RWPE2 (cell line): ENCODE measurements around the gene PLA1A.
A peak's percentile ranks its signal among the peaks of the same experiment; 100 is the strongest.
"Not testable (repeated sequence)": the region's sequence is repeated elsewhere in the genome, so short reads cannot be mapped to it uniquely, and the experiment has no call there.

Source experiments
- ATAC-seq: fragments of 200-7000 bp; cut with Tn5 transposase; 3 replicates; pipeline ENCODE4 v1.9.1; 2021; ENCODE audit warnings: low read depth
- DNase-seq: peaks from one replicate; pipeline ENCODE4 v3.0.0-alpha.2; 2020; ENCODE audit warnings: low spot score
- H3K27ac ChIP-seq: fragments of 450-650 bp; 2 replicates; pipeline ENCODE4 v1.5.1; 2017; ENCODE audit warnings: mild to moderate bottlenecking; ENCODE audit not compliant: poor library complexity, severe bottlenecking
- H3K27me3 ChIP-seq: fragments of 250-450 bp; sonication (Bioruptor Pico); 2 replicates; pipeline ENCODE4 v1.5.1; 2021; ENCODE audit warnings: mild to moderate bottlenecking, moderate library complexity; ENCODE audit not compliant: insufficient read depth, poor library complexity, severe bottlenecking
- H3K36me3 ChIP-seq: fragments of 250-450 bp; sonication (Bioruptor Pico); 2 replicates; pipeline ENCODE4 v1.5.1; 2020; ENCODE audit warnings: low read depth, mild to moderate bottlenecking, moderate library complexity
- H3K4me1 ChIP-seq: fragments of 250-450 bp; sonication (Bioruptor Pico); 2 replicates; pipeline ENCODE4 v1.5.1; 2021; ENCODE audit warnings: mild to moderate bottlenecking, moderate library complexity; ENCODE audit not compliant: insufficient read depth, poor library complexity, severe bottlenecking
- H3K4me3 ChIP-seq: fragments of 250-450 bp; sonication (Bioruptor Pico); 2 replicates; pipeline ENCODE4 v1.5.1; 2021; ENCODE audit warnings: mild to moderate bottlenecking, moderate library complexity; ENCODE audit not compliant: severe bottlenecking
- H3K9me3 ChIP-seq: fragments of 250-450 bp; sonication (Bioruptor Pico); 2 replicates; pipeline ENCODE4 v1.5.1; 2021; ENCODE audit warnings: mild to moderate bottlenecking, moderate library complexity; ENCODE audit not compliant: severe bottlenecking
- CTCF ChIP-seq: fragments of 450-650 bp; IDR thresholded peaks from one replicate; pipeline ENCODE4 v1.5.1; 2017; ENCODE audit warnings: mild to moderate bottlenecking, moderate library complexity; ENCODE audit not compliant: poor library complexity, severe bottlenecking

The PLA1A gene

GRCh38 chr3:119558626-119559317 is 38.9 kb upstream of the PLA1A start:
- Histone ChIP-seq H3K4me3 (no peak overlapping the region), H3K27ac (no peak overlapping the region), H3K36me3 (no peaks in the 10 kb centered on the region), H3K4me1 (no peaks in the 10 kb centered on the region), H3K27me3 (no peaks in the 10 kb centered on the region), H3K9me3 (no peaks in the 10 kb centered on the region)
- ATAC-seq (no peak), DNase-seq (no peak)
- no peak for TF ChIP-seq CTCF

- H3K36me3 ChIP-seq, result no peaks in the 10 kb centered on the region
- no peaks in the 10 kb centered on the region for H3K27me3 ChIP-seq
- H3K27ac ChIP-seq, result no peak within 1 kb of the TSS
- ATAC-seq (peak; percentile 61; the same call in 2 of the 3 replicates), DNase-seq (no peak)
- no peak within 1 kb of the TSS for H3K4me3 ChIP-seq
- peak; percentile 41 for TF ChIP-seq CTCF
- H3K9me3 ChIP-seq, result no peaks in the 10 kb centered on the region
- H3K4me1 ChIP-seq, result no peaks in the 10 kb centered on the region
Observed at GRCh38 chr3:119559441-119559963, 38.2 kb upstream of the PLA1A start, which contains the start of gene CD80. TSS of gene CD80 (minus strand) at chr3:119559614. CDS start at chr3:119557728, 1,886 bp downstream.

GRCh38 chr3:119560160-119560559 is 37.5 kb upstream of the PLA1A start:
- Histone ChIP-seq H3K4me1 (no peaks in the 10 kb centered on the region), H3K9me3 (no peaks in the 10 kb centered on the region), H3K36me3 (no peaks in the 10 kb centered on the region), H3K27me3 (no peaks in the 10 kb centered on the region), H3K27ac (no peak overlapping the region), H3K4me3 (no peak overlapping the region)
- TF ChIP-seq CTCF, result no peak
- DNase-seq, result no peak
- no peak for ATAC-seq

GRCh38 chr3:119562307-119562961 is 35.3 kb upstream of the PLA1A start:
- H3K27ac ChIP-seq, result no peak overlapping the region
- no peaks in the 10 kb centered on the region for H3K9me3 ChIP-seq
- H3K4me1 ChIP-seq, result no peaks in the 10 kb centered on the region
- no peak for TF ChIP-seq CTCF
- DNase-seq (no peak), ATAC-seq (no peak)
- H3K4me3 ChIP-seq, result no peak overlapping the region
- no peaks in the 10 kb centered on the region for H3K27me3 ChIP-seq
- no peaks in the 10 kb centered on the region for H3K36me3 ChIP-seq

GRCh38 chr3:119563334-119563733 is 34.4 kb upstream of the PLA1A start:
- not testable (repeated sequence) for DNase-seq, H3K9me3 ChIP-seq, H3K27me3 ChIP-seq, H3K4me1 ChIP-seq, H3K4me3 ChIP-seq, H3K27ac ChIP-seq, H3K36me3 ChIP-seq, ATAC-seq
